K562 (cell line): ENCODE results near the gene FNDC4. TPM values are rescaled to one million over a fixed set of nuclear protein-coding genes. Genes with fewer than 3 reads are reported as not detected.

Experiments
- ATAC-seq: fragments of 200-7000 bp; cut with Tn5 transposase; 3 replicates; pipeline ENCODE4 v1.9.1; 2020; ENCODE audit warnings: moderate library complexity
- BruUV-seq: library from RNA; stranded (reverse); fragments of 400-500 nt; replicated peaks from 2 replicates; lab custom pipeline; 2021; lab: Mats Ljungman, UMichigan
- CTCF ChIA-PET: fragments of 300-600 bp; formaldehyde crosslinking; extraction: SDS; loops from one replicate; lab custom pipeline; 2021; ENCODE audit warnings: low intra/inter-chr PET ratio; lab: Yijun Ruan, JAX
- POLR2A ChIA-PET: fragments of 300-600, 350-650 bp; sonication (Branson Sonifier 250); formaldehyde crosslinking; extraction: SDS; loops from one replicate; lab custom pipeline; 2021; ENCODE audit warnings: antibody characterized with exemption, inconsistent platforms; lab: Yijun Ruan, JAX
- DNase-seq, 4 experiments: peaks; one replicate each; pipeline versions ENCODE4 v3.0.0 to v3.0.0-alpha.2; 2011 to 2018; ENCODE audit warnings: low spot score in 3 of 4, mixed read lengths in 3 of 4; ENCODE audit errors: extremely low read depth in 1 of 4
- FAIRE-seq: peaks from 2 replicates; lab custom pipeline; 2011; peaks lifted over from hg19 to GRCh38; lab: Jason Lieb, UNC
- H2AFZ ChIP-seq: 2 replicates; pipeline ENCODE4 v1.6.0; 2011; ENCODE audit warnings: low read depth, low read length, control low read depth, inconsistent platforms
- H3K27ac ChIP-seq: fragments of 200-600 bp; 3 replicates; pipeline ENCODE4 v1.8.0; 2011; ENCODE audit warnings: low read depth, mild to moderate bottlenecking, control low read depth, inconsistent platforms, low read length, moderate library complexity, mixed read lengths; ENCODE audit errors: extremely low read depth
- H3K27me3 ChIP-seq, 2 experiments: fragments of 300-600 bp in 1 of 2; 2 replicates in 1 of 2; 3 replicates in 1 of 2; pipeline versions ENCODE4 v1.6.0 to v1.8.0; 2011; ENCODE audit warnings: inconsistent platforms in 2 of 2, low read length in 2 of 2, mild to moderate bottlenecking in 1 of 2, mixed read lengths in 1 of 2, moderate library complexity in 1 of 2; ENCODE audit not compliant: control insufficient read depth in 2 of 2, insufficient read depth in 2 of 2
- H3K36me3 ChIP-seq: fragments of 300-600 bp; 3 replicates; pipeline ENCODE4 v1.8.0; 2011; ENCODE audit warnings: mild to moderate bottlenecking, low read length, inconsistent platforms; ENCODE audit not compliant: control insufficient read depth, insufficient read depth
- H3K4me1 ChIP-seq, 2 experiments: fragments of 200-600 bp in 1 of 2; replicated peaks in 1 of 2; 2 replicates in 1 of 2; 3 replicates in 1 of 2; pipeline versions ENCODE4 v1.5.1 to v1.8.0; 2011; ENCODE audit warnings: inconsistent platforms in 2 of 2, low read length in 2 of 2, mild to moderate bottlenecking in 1 of 2, mixed read lengths in 1 of 2, moderate library complexity in 1 of 2; ENCODE audit not compliant: control insufficient read depth in 2 of 2, insufficient read depth in 2 of 2
- H3K4me2 ChIP-seq: 2 replicates; pipeline ENCODE4 v1.6.1; 2011; ENCODE audit warnings: low read length, control low read depth, inconsistent platforms, mixed read lengths; ENCODE audit not compliant: insufficient read depth
- H3K4me3 ChIP-seq: fragments of 200-600 bp; sonication (generic), shearing (Covaris generic); 2 replicates; pipeline ENCODE4 v1.5.1; 2016; ENCODE audit warnings: control low read depth, inconsistent platforms
- H3K79me2 ChIP-seq: fragments of 200-600 bp; 3 replicates; pipeline ENCODE4 v1.8.0; 2011; ENCODE audit warnings: low read length, inconsistent platforms; ENCODE audit not compliant: control insufficient read depth, insufficient read depth
- H3K9ac ChIP-seq, 2 experiments: 2 replicates each; pipeline versions ENCODE4 v1.6.0 to v1.6.1; 2011; ENCODE audit warnings: low read depth in 2 of 2, low read length in 2 of 2, control low read depth in 1 of 2, inconsistent platforms in 1 of 2, mild to moderate bottlenecking in 1 of 2, mixed read lengths in 1 of 2; ENCODE audit not compliant: insufficient read depth in 1 of 2
- H3K9me1 ChIP-seq: one replicate; pipeline ENCODE4 v1.6.0; 2011; ENCODE audit warnings: inconsistent platforms, mild to moderate bottlenecking, low read length, moderate library complexity; ENCODE audit not compliant: control insufficient read depth, insufficient read depth
- H3K9me3 ChIP-seq: replicated peaks from 2 replicates; pipeline ENCODE4 v1.5.1; 2011; ENCODE audit warnings: low read depth, low read length, inconsistent platforms; ENCODE audit not compliant: control insufficient read depth, insufficient read depth
- H4K20me1 ChIP-seq: replicated peaks from 2 replicates; pipeline ENCODE4 v1.6.1; 2011; ENCODE audit warnings: low read length, inconsistent platforms, mixed read lengths; ENCODE audit not compliant: control insufficient read depth, insufficient read depth
- ADNP ChIP-seq: fragments of 200-800 bp; sonication (Bioruptor generic); IDR thresholded peaks from 2 replicates; pipeline ENCODE4 v1.6.1; 2016; ENCODE audit warnings: missing genetic modification characterization, missing compliant biosample characterization
- ATF7 ChIP-seq: fragments of 450-650 bp; IDR thresholded peaks from 2 replicates; pipeline ENCODE4 v1.7.1; 2014; ENCODE audit warnings: mild to moderate bottlenecking, moderate library complexity
- CHD2 ChIP-seq: IDR thresholded peaks from 2 replicates; pipeline ENCODE4 v1.6.1; 2011; ENCODE audit warnings: low read depth, low read length
- ESRRB ChIP-seq: fragments of 250-450 bp; sonication (Bioruptor Pico); IDR thresholded peaks from 2 replicates; pipeline ENCODE4 v1.5.0; 2020; ENCODE audit warnings: mild to moderate bottlenecking, moderate library complexity, borderline replicate concordance
- KHSRP ChIP-seq: fragments of 450-650 bp; IDR thresholded peaks from 2 replicates; pipeline ENCODE4 v1.6.1; 2017
- SNAPC5 ChIP-seq: fragments of 250-450 bp; sonication (Bioruptor Pico); IDR thresholded peaks from 2 replicates; pipeline ENCODE4 v1.8.0; 2021; ENCODE audit warnings: moderate library complexity, mild to moderate bottlenecking, inconsistent platforms
- TBL1XR1 ChIP-seq, 2 experiments: IDR thresholded peaks; 2 replicates each; pipeline ENCODE4 v1.6.1; 2012; ENCODE audit warnings: improper control_type of control experiment in 2 of 2, low read length in 2 of 2, mild to moderate bottlenecking in 1 of 2
- USF1 ChIP-seq: sonication (generic); formaldehyde crosslinking; IDR thresholded peaks from 2 replicates; pipeline ENCODE4 v1.9.0; 2022; ENCODE audit warnings: mild to moderate bottlenecking, missing genetic modification reagents
- ZBTB40 ChIP-seq, 2 experiments: fragments of 450-650 bp in 1 of 2; sonication (generic) in 1 of 2; formaldehyde crosslinking in 1 of 2; IDR thresholded peaks; 2 replicates each; pipeline versions ENCODE4 v1.7.1 to v1.9.0; 2016 to 2022; ENCODE audit warnings: inconsistent platforms in 1 of 2, mild to moderate bottlenecking in 1 of 2, missing genetic modification reagents in 1 of 2
- ZNF239 ChIP-seq: fragments of 250-450 bp; sonication (Bioruptor Pico); IDR thresholded peaks from 2 replicates; pipeline ENCODE4 v1.4.0; 2020; ENCODE audit warnings: mild to moderate bottlenecking
- WGBS: fragments of 100-300 bp; shearing (Covaris generic); methylation state at CpG from one replicate; pipeline ENCODE4 v1.1.6; 2016; ENCODE audit warnings: low coverage, mixed read lengths; ENCODE audit not compliant: insufficient coverage; ENCODE audit errors: missing lambda C conversion rate; 5-methylcytosine and 5-hydroxymethylcytosine counted together
- in situ Hi-C: fragments of 300-500 bp; cut with MboI; formaldehyde crosslinking; loops from 4 replicates; pipeline ENCODE4 v1.15.0; 2018; ENCODE audit warnings: inconsistent platforms, mixed read lengths
- intact Hi-C: fragments of 100-400 bp; cut with micrococcal nuclease; formaldehyde crosslinking; loops from 2 replicates; pipeline ENCODE4 v1.14.2; 2022
- polyA plus RNA-seq, 8 experiments: library from polyadenylated mRNA; depleted of rRNA in 4 of 8; stranded (reverse) in 5 of 8; unstranded in 3 of 8; fragments of >200 nt; fragmentation: Nextera tagmentation in 2 of 8; fragmentation: Illumina TruSeq in 1 of 8; extraction: Ambion mirVana in 2 of 8; extraction: Trizol in 1 of 8; gene quantifications; 2 replicates each; pipeline versions ENCODE4 v1.2.1 to v1.2.3, GENCODE V29; 2011 to 2014; ENCODE audit warnings: inconsistent platforms in 1 of 8, missing spikeins in 1 of 8
- total RNA-seq, 7 experiments: library from RNA; depleted of rRNA in 6 of 7; stranded (reverse); fragments of >200 nt in 6 of 7; fragmentation: Illumina TruSeq in 2 of 7; extraction: Trizol in 2 of 7; gene quantifications; 2 replicates each; pipeline versions ENCODE4 v1.2.1 to v1.2.3, GENCODE V29; 2011 to 2021; ENCODE audit warnings: low replicate concordance in 1 of 7

The FNDC4 gene
- total and polyA plus RNA-seq, 9 of the 15 experiments (the other 6 are each of a cell fraction or from before 2014, with no cell fraction given): 0.28 to 4.9 (median 2.3) TPM

GRCh38 chr2:27509326-27509725, 14.3 kb upstream of the FNDC4 start (continued):
- TF ChIP-seq CHD2: no peak

- intact Hi-C loops: no loop called here
- Histone ChIP-seq H3K4me1 (no peaks in the 10 kb centered on the region), H3K36me3 (no peaks in the 10 kb centered on the region), H3K79me2 (no peaks in the 10 kb centered on the region), H3K9ac (no peak overlapping the region), H4K20me1 (no peaks in the 10 kb centered on the region), H3K27me3 (no peaks in the 10 kb centered on the region), H3K27ac (no peak overlapping the region), H3K4me2 (no peak overlapping the region), H3K9me3 (no peaks in the 10 kb centered on the region), H2AFZ (peak overlapping the region; percentile 54)
- WGBS: 28% methylated on average over 4 of the region's 4 CpGs
- DNase-seq (no peak), ATAC-seq (no peak)
- CTCF ChIA-PET: no interaction called here
- in situ Hi-C loops: no loop called here
- TF ChIP-seq ADNP (tag) (no peak), TBL1XR1 (IDR thresholded peaks at IDR 0.05; ENCODE audit: low read length in 2 of 2) (no peak), ZNF239 (no peak), USF1 (no peak), SNAPC5 (CRISPR knock-in tag) (no peak), ZBTB40 (IDR thresholded peaks at IDR 0.05) (no peak), ZBTB40 (CRISPR knock-in tag; IDR thresholded peaks at IDR 0.05) (no peak), ESRRB (CRISPR knock-in tag) (no peak), KHSRP (no peak), ATF7 (no peak)
- TF ChIP-seq, all 486 proteins: peak for 0
- H3K4me3 ChIP-seq: no peak overlapping the region
- no TSS peak for BruUV-seq
- no peak for FAIRE-seq
- H3K9me1 ChIP-seq: no peaks in the 10 kb centered on the region
- POLR2A ChIA-PET: interaction anchor here (0.7 to 1.4 kb wide), 2 partner anchors 9 to 17 kb away, joined by 3 to 7 read pairs; no protein-coding TSS in a partner anchor
These were observed 12.3 kb upstream of the FNDC4 start for GRCh38 chr2:27507293-27507692.
